Fibroblast of upper back skin (primary cell): Measurements from ENCODE around the gene MRTFA.

Experiments
- DNase-seq: peaks from one replicate; pipeline ENCODE4 v3.0.0-alpha.2; 2013

Gene MRTFA

GRCh38 chr22:40377931-40378330 is 258.6 kb downstream of the MRTFA start:
- DNase-seq, result no peak

- no peak for DNase-seq
Observed at GRCh38 chr22:40376149-40376548, 260.4 kb downstream of the MRTFA start.

- no peak for DNase-seq
Observed at GRCh38 chr22:40374567-40374966, 262.0 kb downstream of the MRTFA start.

GRCh38 chr22:40368836-40369235 is 267.7 kb downstream of the MRTFA start:
- DNase-seq, result no peak

- DNase-seq, result no peak
Observed at GRCh38 chr22:40368016-40368415, 268.5 kb downstream of the MRTFA start.

GRCh38 chr22:40367342-40367741 is 269.2 kb downstream of the MRTFA start:
- no peak for DNase-seq

GRCh38 chr22:40366068-40366467 is 270.5 kb downstream of the MRTFA start:
- no peak for DNase-seq

GRCh38 chr22:40364431-40364830 is 272.1 kb downstream of the MRTFA start:
- no peak for DNase-seq

GRCh38 chr22:40363059-40363458 is 273.5 kb downstream of the MRTFA start:
- DNase-seq, result peak; percentile 69

- no peak for DNase-seq
Observed at GRCh38 chr22:40361100-40361499, 275.4 kb downstream of the MRTFA start.
